ENCODE measurements around the gene SMIM20. TPM values are rescaled to one million over a fixed set of nuclear protein-coding genes. Genes with fewer than 3 reads are reported as not detected.

SMIM20 gene
- total and polyA plus RNA-seq, 10 donors, result 15.7 to 61.0 (median 21.4) TPM

- WGBS, 5 donors, result 87 to 95% (median 91%) methylated on average over 5 of the region's 5 CpGs
- Histone ChIP-seq H3K4me1 (no peaks in the 10 kb centered on the region), H3K27me3 (replicated peaks in 1 of 7) (no peaks in the 10 kb centered on the region), H3K9me3 (no peaks in the 10 kb centered on the region), H3K36me3 (no peaks in the 10 kb centered on the region), H3K27ac (no peak overlapping the region), H3K4me3 (no peak overlapping the region)
- TF ChIP-seq POLR2AphosphoS5 (IDR thresholded peaks at IDR 0.05) (no peak), CTCF (IDR thresholded peaks at IDR 0.05 in 8 of 11, conservative IDR thresholded peaks at IDR 0.05 in 3 of 11) (no peak), POLR2A (IDR thresholded peaks at IDR 0.05) (no peak)
- DNase-seq, result no peak
- intact Hi-C loops (cut with DNase I; ENCODE audit: low total_unique reads), result no loop called here
Measured at GRCh38 chr4:25896776-25897539, 17.1 kb upstream of the SMIM20 start.

- Histone ChIP-seq H3K4me3 (no peak overlapping the region), H3K4me1 (peaks cover 3 to 19% (median 18%) of the 10 kb centered on the region in 6 donors), H3K27ac (no peak overlapping the region), H3K9me3 (no peaks in the 10 kb centered on the region), H3K36me3 (no peaks in the 10 kb centered on the region), H3K27me3 (replicated peaks in 1 of 7) (no peaks in the 10 kb centered on the region)
- intact Hi-C loops (cut with DNase I; ENCODE audit: low total_unique reads), result no loop called here
- DNase-seq, result no peak
- 84 to 100% (median 94%) methylated on average over 1 of the region's 1 CpG for WGBS, 5 donors
- TF ChIP-seq POLR2AphosphoS5 (IDR thresholded peaks at IDR 0.05), result no peak
Measured at GRCh38 chr4:25900310-25900709, 13.7 kb upstream of the SMIM20 start.

- intact Hi-C loops (cut with DNase I; ENCODE audit: low total_unique reads), result no loop called here
- peaks cover 3 to 26% (median 19%) of the 10 kb centered on the region in 6 donors for H3K4me1 ChIP-seq
- H3K27ac ChIP-seq, result no peak overlapping the region
- H3K4me3 ChIP-seq, result no peak overlapping the region
- no peaks in the 10 kb centered on the region for H3K9me3 ChIP-seq
- DNase-seq, result no peak
- no peaks in the 10 kb centered on the region for H3K27me3 ChIP-seq (replicated peaks in 1 of 7)
- TF ChIP-seq POLR2AphosphoS5 (IDR thresholded peaks at IDR 0.05), result no peak
- no peak for TF ChIP-seq CTCF (IDR thresholded peaks at IDR 0.05 in 8 of 11, conservative IDR thresholded peaks at IDR 0.05 in 3 of 11)
- TF ChIP-seq POLR2A (IDR thresholded peaks at IDR 0.05), result no peak
- WGBS, 5 donors, result 86 to 94% (median 93%) methylated on average over 10 of the region's 10 CpGs
- no peaks in the 10 kb centered on the region for H3K36me3 ChIP-seq
Measured at GRCh38 chr4:25901030-25901430, 13.0 kb upstream of the SMIM20 start.

GRCh38 chr4:25903900-25904747, 9.9 kb upstream of the SMIM20 start:
- intact Hi-C loops (cut with DNase I; ENCODE audit: low total_unique reads), result no loop called here
- H3K36me3 ChIP-seq, result no peaks in the 10 kb centered on the region
- H3K4me1 ChIP-seq, result peaks cover 3 to 27% (median 19%) of the 10 kb centered on the region in 6 donors
- H3K9me3 ChIP-seq, result no peaks in the 10 kb centered on the region
- no peak overlapping the region for H3K4me3 ChIP-seq
- H3K27me3 ChIP-seq (replicated peaks in 1 of 7), result no peaks in the 10 kb centered on the region
- peak overlapping the region; percentile 15 to 85 (median 56) for H3K27ac ChIP-seq
- no peak for DNase-seq
- TF ChIP-seq POLR2AphosphoS5 (IDR thresholded peaks at IDR 0.05), result no peak
- no peak for TF ChIP-seq POLR2A (IDR thresholded peaks at IDR 0.05)
- no peak for TF ChIP-seq CTCF (IDR thresholded peaks at IDR 0.05 in 8 of 11, conservative IDR thresholded peaks at IDR 0.05 in 3 of 11)
- WGBS, 5 donors, result 58 to 83% (median 74%) methylated on average over 8 of the region's 8 CpGs

All from spleen (tissue), 11 donors.